ENCODE measurements around the gene DOCK10. TPM values are rescaled to one million over a fixed set of nuclear protein-coding genes. Genes with fewer than 3 reads are reported as not detected.

Gene DOCK10
- total and polyA plus RNA-seq, 9 of the 15 experiments (the other 6 are each of a cell fraction or from before 2014, with no cell fraction given): 0.01 to 0.87 (median 0.18) TPM

DNA sequence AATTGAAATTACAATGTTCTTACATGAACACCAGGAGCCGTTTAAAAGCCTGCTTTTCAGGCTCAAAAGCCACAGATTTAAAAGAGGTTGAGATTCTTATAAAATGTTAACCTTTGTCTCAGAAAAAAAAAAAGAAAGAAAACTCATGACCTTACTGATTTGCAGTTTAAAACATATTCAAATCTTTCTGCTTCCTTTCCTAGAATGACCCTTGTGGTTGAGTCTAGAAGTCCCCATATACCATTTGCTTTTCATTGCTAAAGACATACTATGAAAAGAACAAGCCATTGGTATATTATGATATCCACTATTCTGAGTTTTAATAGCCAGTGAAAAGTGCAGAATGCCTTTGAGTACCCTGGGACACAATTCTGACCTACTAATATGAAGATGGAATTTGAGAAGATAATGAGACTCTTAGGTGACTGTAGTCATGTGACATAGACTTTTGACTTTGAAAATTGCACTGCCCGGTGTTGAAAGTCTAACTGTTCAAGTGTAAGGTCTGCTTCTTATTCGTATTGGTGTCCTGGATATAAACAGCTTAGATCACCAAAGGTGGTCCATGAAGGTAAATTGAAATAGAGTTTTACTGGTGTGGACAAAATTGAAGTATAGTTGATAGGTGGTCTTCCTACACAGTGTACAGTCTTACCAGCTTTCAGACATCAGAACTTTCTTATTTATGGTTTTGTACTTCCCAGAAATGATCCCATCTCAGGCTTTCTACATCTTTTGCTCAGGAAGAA is 117.0 kb downstream of the DOCK10 start:
- Histone ChIP-seq H3K9me1 (ENCODE audit: control insufficient read depth, insufficient read depth, low read length) (no peaks in the 10 kb centered on the region), H4K20me1 (replicated peaks; ENCODE audit: control insufficient read depth, insufficient read depth, low read length) (no peaks in the 10 kb centered on the region), H3K9me3 (replicated peaks; ENCODE audit: control insufficient read depth, insufficient read depth, low read depth, low read length) (no peaks in the 10 kb centered on the region), H3K9ac (ENCODE audit: insufficient read depth in 1 of 2, low read depth in 2 of 2, low read length in 2 of 2) (no peak overlapping the region), H3K4me3 (no peak overlapping the region), H3K36me3 (ENCODE audit: control insufficient read depth, insufficient read depth, low read length) (no peaks in the 10 kb centered on the region), H3K79me2 (ENCODE audit: control insufficient read depth, insufficient read depth, low read length) (no peaks in the 10 kb centered on the region), H3K4me1 (replicated peaks in 1 of 2; ENCODE audit: control insufficient read depth in 2 of 2, insufficient read depth in 2 of 2, low read length in 2 of 2) (no peaks in the 10 kb centered on the region), H2AFZ (ENCODE audit: low read depth, low read length) (no peak overlapping the region), H3K4me2 (ENCODE audit: insufficient read depth, low read length) (no peak overlapping the region), H3K27ac (ENCODE audit: extremely low read depth, low read depth, low read length) (no peak overlapping the region), H3K27me3 (ENCODE audit: control insufficient read depth in 2 of 2, insufficient read depth in 2 of 2, low read length in 2 of 2) (no peaks in the 10 kb centered on the region)
- in situ Hi-C loops (cut with MboI): no loop called here
- FAIRE-seq (no peak), DNase-seq (ENCODE audit: extremely low read depth in 1 of 4, low spot score in 3 of 4) (no peak), ATAC-seq (no peak)
- BruUV-seq (replicated peaks): no TSS peak
- CTCF ChIA-PET (ENCODE audit: low intra/inter-chr PET ratio): no interaction called here
- POLR2A ChIA-PET: no interaction called here
- TF ChIP-seq ZNF311 (CRISPR knock-in tag; IDR thresholded peaks at IDR 0.05): no peak
- TF ChIP-seq, protein P1, sequence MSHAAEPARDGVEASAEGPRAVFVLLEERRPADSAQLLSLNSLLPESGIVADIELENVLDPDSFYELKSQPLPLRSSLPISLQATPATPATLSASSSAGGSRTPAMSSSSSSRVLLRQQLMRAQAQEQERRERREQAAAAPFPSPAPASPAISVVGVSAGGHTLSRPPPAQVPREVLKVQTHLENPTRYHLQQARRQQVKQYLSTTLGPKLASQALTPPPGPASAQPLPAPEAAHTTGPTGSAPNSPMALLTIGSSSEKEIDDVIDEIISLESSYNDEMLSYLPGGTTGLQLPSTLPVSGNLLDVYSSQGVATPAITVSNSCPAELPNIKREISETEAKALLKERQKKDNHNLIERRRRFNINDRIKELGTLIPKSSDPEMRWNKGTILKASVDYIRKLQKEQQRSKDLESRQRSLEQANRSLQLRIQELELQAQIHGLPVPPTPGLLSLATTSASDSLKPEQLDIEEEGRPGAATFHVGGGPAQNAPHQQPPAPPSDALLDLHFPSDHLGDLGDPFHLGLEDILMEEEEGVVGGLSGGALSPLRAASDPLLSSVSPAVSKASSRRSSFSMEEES (CRISPR knock-in tag; IDR thresholded peaks at IDR 0.05): peak; percentile 46
- TF ChIP-seq, protein P2, sequence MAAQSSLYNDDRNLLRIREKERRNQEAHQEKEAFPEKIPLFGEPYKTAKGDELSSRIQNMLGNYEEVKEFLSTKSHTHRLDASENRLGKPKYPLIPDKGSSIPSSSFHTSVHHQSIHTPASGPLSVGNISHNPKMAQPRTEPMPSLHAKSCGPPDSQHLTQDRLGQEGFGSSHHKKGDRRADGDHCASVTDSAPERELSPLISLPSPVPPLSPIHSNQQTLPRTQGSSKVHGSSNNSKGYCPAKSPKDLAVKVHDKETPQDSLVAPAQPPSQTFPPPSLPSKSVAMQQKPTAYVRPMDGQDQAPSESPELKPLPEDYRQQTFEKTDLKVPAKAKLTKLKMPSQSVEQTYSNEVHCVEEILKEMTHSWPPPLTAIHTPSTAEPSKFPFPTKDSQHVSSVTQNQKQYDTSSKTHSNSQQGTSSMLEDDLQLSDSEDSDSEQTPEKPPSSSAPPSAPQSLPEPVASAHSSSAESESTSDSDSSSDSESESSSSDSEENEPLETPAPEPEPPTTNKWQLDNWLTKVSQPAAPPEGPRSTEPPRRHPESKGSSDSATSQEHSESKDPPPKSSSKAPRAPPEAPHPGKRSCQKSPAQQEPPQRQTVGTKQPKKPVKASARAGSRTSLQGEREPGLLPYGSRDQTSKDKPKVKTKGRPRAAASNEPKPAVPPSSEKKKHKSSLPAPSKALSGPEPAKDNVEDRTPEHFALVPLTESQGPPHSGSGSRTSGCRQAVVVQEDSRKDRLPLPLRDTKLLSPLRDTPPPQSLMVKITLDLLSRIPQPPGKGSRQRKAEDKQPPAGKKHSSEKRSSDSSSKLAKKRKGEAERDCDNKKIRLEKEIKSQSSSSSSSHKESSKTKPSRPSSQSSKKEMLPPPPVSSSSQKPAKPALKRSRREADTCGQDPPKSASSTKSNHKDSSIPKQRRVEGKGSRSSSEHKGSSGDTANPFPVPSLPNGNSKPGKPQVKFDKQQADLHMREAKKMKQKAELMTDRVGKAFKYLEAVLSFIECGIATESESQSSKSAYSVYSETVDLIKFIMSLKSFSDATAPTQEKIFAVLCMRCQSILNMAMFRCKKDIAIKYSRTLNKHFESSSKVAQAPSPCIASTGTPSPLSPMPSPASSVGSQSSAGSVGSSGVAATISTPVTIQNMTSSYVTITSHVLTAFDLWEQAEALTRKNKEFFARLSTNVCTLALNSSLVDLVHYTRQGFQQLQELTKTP (IDR thresholded peaks at IDR 0.05; ENCODE audit: low read depth in 1 of 2, partially characterized antibody in 2 of 2): no peak
- 0% methylated on average over 3 of the region's 3 CpGs for WGBS (ENCODE audit: insufficient coverage, low coverage, missing lambda C conversion rate)
- intact Hi-C loops (cut with micrococcal nuclease): no loop called here

Measured in K562 (cell line).